Measurements from ENCODE around the gene ANKLE2.
A peak's percentile ranks its signal among the peaks of the same experiment; 100 is the strongest.

The ANKLE2 gene

DNA sequence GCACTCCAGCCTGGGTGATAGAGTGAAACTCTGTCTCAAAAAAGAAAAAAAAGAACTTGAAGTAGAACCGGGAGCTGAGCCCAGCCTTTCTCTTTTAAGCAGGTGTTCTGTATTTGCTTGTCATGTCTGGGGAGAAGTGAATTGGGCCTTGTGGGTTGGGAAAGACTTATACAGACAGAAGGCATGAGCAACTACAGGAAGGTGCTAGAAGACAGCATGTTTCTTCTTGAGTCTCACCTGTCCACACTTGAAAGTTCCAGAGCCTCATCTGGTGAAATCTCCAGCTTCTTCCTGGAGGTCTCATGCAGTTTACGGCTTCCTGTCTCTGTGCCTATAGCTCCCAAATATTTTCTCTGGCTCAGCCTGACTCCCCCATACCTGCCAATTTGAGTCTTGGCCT, 48.5 kb downstream of the ANKLE2 start:
- DNase-seq (ENCODE audit: extremely low spot score), result no peak
- ChIA-PET CTCF (interaction anchor here (1.3 kb wide), 1 partner anchor 15 kb away, joined by 4 read pairs; no protein-coding TSS in a partner anchor), POLR2A (no interaction called here)
- TF ChIP-seq, protein P1, sequence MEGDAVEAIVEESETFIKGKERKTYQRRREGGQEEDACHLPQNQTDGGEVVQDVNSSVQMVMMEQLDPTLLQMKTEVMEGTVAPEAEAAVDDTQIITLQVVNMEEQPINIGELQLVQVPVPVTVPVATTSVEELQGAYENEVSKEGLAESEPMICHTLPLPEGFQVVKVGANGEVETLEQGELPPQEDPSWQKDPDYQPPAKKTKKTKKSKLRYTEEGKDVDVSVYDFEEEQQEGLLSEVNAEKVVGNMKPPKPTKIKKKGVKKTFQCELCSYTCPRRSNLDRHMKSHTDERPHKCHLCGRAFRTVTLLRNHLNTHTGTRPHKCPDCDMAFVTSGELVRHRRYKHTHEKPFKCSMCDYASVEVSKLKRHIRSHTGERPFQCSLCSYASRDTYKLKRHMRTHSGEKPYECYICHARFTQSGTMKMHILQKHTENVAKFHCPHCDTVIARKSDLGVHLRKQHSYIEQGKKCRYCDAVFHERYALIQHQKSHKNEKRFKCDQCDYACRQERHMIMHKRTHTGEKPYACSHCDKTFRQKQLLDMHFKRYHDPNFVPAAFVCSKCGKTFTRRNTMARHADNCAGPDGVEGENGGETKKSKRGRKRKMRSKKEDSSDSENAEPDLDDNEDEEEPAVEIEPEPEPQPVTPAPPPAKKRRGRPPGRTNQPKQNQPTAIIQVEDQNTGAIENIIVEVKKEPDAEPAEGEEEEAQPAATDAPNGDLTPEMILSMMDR (IDR thresholded peaks at IDR 0.05; ENCODE audit: control extremely low read depth, extremely low read depth, low read depth, missing control alignments), result no peak

DNA sequence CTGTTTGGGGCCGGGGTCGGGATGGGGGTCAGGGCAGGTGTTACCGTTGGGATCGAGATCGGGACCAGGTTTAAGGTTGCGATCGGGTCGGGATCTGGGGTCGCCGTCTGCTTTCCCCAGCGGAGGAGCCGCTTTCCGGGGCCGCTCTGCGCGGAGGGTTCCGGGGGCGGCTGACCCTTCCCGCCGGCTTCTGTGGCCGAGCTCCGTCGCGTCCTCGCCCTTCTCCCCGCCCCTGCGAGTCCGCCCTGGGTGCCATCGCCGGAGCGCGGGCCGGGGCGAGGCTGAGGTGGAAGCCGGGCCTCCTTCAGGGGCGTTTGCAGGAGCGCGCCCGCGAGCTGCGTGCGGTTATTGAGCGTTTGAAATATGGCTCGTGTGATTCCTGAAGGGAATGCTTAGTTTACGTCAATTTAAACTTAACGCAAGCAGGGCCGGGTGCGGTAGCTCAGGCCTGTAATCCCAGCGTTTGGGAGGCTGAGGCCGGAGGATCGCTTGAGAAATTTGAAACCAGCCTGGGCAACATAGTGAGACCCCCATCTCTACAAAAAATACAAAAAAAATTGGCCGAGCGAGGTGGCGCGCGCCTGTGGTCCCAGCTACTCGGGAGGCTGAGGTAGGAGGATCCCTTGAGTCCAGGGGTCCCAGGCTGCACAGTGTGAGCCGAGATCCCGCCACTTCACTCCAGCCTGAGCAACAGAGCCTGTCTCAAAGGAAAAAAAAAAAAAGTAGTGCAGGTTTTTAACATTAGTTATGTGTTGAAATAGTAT, 50.4 kb downstream of the ANKLE2 start:
- CTCF ChIA-PET, result interaction anchor here (1.2 kb wide), 2 partner anchors 20 to 31 kb away, joined by 3 to 4 read pairs; no protein-coding TSS in a partner anchor
- POLR2A ChIA-PET, result interaction anchor here (0.6 kb wide), 1 partner anchor 26 kb away, joined by 4 read pairs; no protein-coding TSS in a partner anchor
- TF ChIP-seq, protein P1 (IDR thresholded peaks at IDR 0.05; ENCODE audit: control extremely low read depth, extremely low read depth, low read depth, missing control alignments), result no peak
- DNase-seq (ENCODE audit: extremely low spot score), result peak; percentile 53

DNA sequence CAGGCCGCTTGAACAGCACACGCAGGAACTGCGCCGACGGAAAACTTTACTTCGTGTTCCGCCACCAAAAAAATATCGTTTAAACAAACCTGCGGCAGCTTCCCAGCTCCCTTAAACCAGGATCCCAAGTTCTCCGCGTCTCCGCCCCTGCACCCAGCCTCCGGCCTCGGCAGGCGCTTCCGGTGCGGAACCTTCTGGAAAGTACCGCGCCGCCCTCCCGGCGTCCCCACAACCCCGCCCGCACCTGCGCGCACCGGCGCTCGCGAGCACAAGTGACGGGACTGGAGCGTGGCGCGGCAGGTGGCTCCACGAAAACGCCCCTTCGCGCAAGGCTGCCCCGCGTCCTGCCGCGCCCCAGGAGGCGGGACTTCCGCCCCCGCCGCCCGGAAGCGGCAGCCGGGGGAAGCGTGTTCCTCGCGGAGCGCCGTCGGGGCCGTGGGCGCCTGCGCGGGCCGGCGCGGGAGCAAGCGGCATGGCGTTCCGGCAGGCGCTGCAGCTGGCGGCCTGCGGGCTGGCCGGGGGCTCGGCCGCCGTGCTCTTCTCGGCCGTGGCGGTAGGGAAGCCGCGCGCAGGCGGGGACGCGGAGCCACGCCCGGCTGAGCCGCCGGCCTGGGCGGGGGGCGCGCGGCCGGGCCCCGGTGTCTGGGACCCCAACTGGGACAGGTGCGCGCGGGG, 51.1 kb downstream of the ANKLE2 start, which contains the start of gene PGAM5:
Gene PGAM5 (plus strand): TSS at position 438 of the 675 bp plus-strand sequence. CDS start 35 bp downstream, at position 473.
- ChIA-PET POLR2A (interaction anchor here (0.6 kb wide), 1 partner anchor 15 kb away, joined by 4 read pairs; no protein-coding TSS in a partner anchor), CTCF (interaction anchor here (0.6 to 1.2 kb wide), 3 partner anchors 19 to 32 kb away, joined by 3 to 4 read pairs (median 3); no protein-coding TSS in a partner anchor)
- DNase-seq (ENCODE audit: extremely low spot score), result peak; percentile 97
- TF ChIP-seq, protein P1 (IDR thresholded peaks at IDR 0.05; ENCODE audit: control extremely low read depth, extremely low read depth, low read depth, missing control alignments), result no peak

DNA sequence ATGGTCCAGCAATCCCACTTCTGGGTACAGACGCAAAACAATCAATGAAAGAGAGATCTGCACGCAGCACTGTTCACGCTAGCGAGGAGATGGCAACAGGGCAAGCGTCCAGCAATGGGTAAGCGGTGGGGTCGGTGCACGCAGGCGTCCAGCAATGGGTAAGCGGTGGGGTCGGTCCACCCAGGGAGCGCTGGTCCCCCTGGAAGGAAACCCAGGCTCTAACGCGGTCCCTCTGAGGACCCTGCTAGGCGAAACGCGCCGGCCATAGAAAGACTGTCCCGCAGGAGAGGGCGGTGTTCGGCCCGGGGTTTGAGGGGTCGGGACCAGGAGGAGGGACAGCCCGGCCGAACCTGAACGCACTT, 51.6 kb downstream of the ANKLE2 start:
- no peak for DNase-seq (ENCODE audit: extremely low spot score)
- POLR2A ChIA-PET, result interaction anchor here (0.6 kb wide), 1 partner anchor 14 kb away, joined by 4 read pairs; no protein-coding TSS in a partner anchor
- TF ChIP-seq, protein P1 (IDR thresholded peaks at IDR 0.05; ENCODE audit: control extremely low read depth, extremely low read depth, low read depth, missing control alignments), result peak; percentile 1
- CTCF ChIA-PET, result interaction anchor here (0.6 kb wide), 1 partner anchor 18 kb away, joined by 3 read pairs; no protein-coding TSS in a partner anchor

DNA sequence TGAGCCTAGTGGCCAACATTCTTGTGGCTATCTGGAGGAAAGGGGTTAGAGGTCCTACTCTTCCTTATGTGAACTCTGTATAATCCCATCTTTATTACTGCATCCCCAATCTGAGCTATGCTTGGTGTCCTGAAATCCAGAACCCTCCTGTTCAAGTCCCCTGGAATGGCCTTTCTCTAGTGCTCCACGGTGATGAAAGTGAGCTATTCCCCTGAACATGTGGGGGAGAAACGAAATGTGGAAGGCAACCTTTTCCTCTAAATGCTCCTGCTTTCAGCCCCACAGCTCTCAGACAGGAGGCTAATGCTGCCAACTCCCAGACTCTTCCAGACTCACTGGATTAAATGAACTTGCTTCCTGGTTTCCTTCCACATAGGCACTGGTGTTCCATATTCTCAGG, 53.5 kb downstream of the ANKLE2 start:
- POLR2A ChIA-PET, result no interaction called here

DNA sequence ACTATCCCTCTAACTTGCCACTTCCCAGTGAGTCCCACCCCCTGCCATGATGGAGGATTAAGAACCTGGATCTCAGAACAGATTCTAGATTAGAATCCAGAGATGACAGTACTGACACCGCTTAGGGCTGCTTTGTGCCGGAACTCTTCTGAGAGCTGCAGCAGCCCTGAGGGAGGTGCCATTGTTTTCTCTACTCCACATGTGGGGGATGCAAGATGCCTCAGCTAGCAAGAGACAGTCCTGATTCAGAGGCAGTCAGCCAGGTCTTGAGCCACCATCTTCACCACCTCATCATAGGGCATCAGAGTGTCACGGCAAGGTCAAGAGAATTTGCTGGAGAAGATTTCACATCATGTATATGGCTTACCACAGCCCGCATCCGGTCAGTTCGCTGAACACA, 54.4 kb downstream of the ANKLE2 start:
- no peak for DNase-seq (ENCODE audit: extremely low spot score)
- TF ChIP-seq, protein P1 (IDR thresholded peaks at IDR 0.05; ENCODE audit: control extremely low read depth, extremely low read depth, low read depth, missing control alignments), result no peak
- CTCF ChIA-PET, result no interaction called here
- POLR2A ChIA-PET, result no interaction called here

More for the DNA sequence above, 53.5 kb downstream of the ANKLE2 start:
- DNase-seq (ENCODE audit: extremely low spot score), result no peak
- TF ChIP-seq, protein P1 (IDR thresholded peaks at IDR 0.05; ENCODE audit: control extremely low read depth, extremely low read depth, low read depth, missing control alignments), result no peak
- CTCF ChIA-PET, result interaction anchor here (1.0 kb wide), 1 partner anchor 23 kb away, joined by 4 read pairs; no protein-coding TSS in a partner anchor

All from GM10248 (cell line).